GM21529 (cell line): ENCODE results near the gene RNF220.

Source experiments
- ATAC-seq: cut with Tn5 transposase; IDR thresholded peaks from one replicate; pipeline ENCODE4 v1.9.1; 2021; ENCODE audit not compliant: unreplicated experiment

The RNF220 gene

GRCh38 chr1:44576456-44577150, 171.5 kb downstream of the RNF220 start:
- no peak for ATAC-seq

- ATAC-seq, result no peak
These were observed 176.2 kb downstream of the RNF220 start for GRCh38 chr1:44581205-44581604.

GRCh38 chr1:44584167-44584566, 179.1 kb downstream of the RNF220 start:
- ATAC-seq, result no peak

GRCh38 chr1:44585315-44585920, 180.4 kb downstream of the RNF220 start:
- no peak for ATAC-seq

GRCh38 chr1:44587796-44588460, 182.9 kb downstream of the RNF220 start:
- ATAC-seq, result no peak

- no peak for ATAC-seq
These were observed 183.6 kb downstream of the RNF220 start for GRCh38 chr1:44588551-44589210.

- ATAC-seq, result no peak
These were observed 185.4 kb downstream of the RNF220 start for GRCh38 chr1:44590475-44590874.

- no peak for ATAC-seq
These were observed 186.3 kb downstream of the RNF220 start for GRCh38 chr1:44591381-44591780.

GRCh38 chr1:44592208-44593145, 187.4 kb downstream of the RNF220 start:
- no peak for ATAC-seq

GRCh38 chr1:44594353-44594752, 189.3 kb downstream of the RNF220 start:
- no peak for ATAC-seq

- no peak for ATAC-seq
These were observed 190.0 kb downstream of the RNF220 start for GRCh38 chr1:44594871-44595735.

- no peak for ATAC-seq
These were observed 191.5 kb downstream of the RNF220 start for GRCh38 chr1:44596511-44596910.

- ATAC-seq, result no peak
These were observed 193.1 kb downstream of the RNF220 start for GRCh38 chr1:44598167-44598566.

- ATAC-seq, result no peak
These were observed 197.9 kb downstream of the RNF220 start for GRCh38 chr1:44602634-44603628.

- no peak for ATAC-seq
These were observed 198.7 kb downstream of the RNF220 start for GRCh38 chr1:44603718-44604117.

GRCh38 chr1:44604157-44604955, 199.3 kb downstream of the RNF220 start:
- ATAC-seq, result no peak

GRCh38 chr1:44605914-44606615, 201.0 kb downstream of the RNF220 start:
- ATAC-seq, result no peak
